ENCODE measurements around the gene PIP5KL1.

The PIP5KL1 gene

GRCh38 chr9:127965953-127966352 lies 35.4 kb upstream of the PIP5KL1 start:
- Histone ChIP-seq H3K4me3 (ENCODE audit: low read length) (no peak overlapping the region), H3K9me3 (replicated peaks; ENCODE audit: insufficient read depth, low read length) (no peaks in the 10 kb centered on the region), H3K9me2 (replicated peaks; ENCODE audit: insufficient read depth, low read length) (no peaks in the 10 kb centered on the region), H3K4me1 (ENCODE audit: low read length) (peaks cover 25% of the 10 kb centered on the region), H3K79me2 (ENCODE audit: low read length) (peaks cover 89% of the 10 kb centered on the region), H3K36me3 (replicated peaks; ENCODE audit: insufficient read depth, low read length) (no peaks in the 10 kb centered on the region), H4K20me1 (ENCODE audit: insufficient read depth, low read length) (no peaks in the 10 kb centered on the region; the same call in 1 of the 2 replicates), H3K27ac (ENCODE audit: low read length) (no peak overlapping the region), H3F3A (ENCODE audit: insufficient read depth, low read length) (peaks cover 16% of the 10 kb centered on the region), H3K9ac (ENCODE audit: low read length) (no peak overlapping the region), H3K27me3 (replicated peaks; ENCODE audit: insufficient read depth, low read length) (no peaks in the 10 kb centered on the region), H2AFZ (ENCODE audit: low read length) (no peak overlapping the region), H3K4me2 (ENCODE audit: low read depth, low read length) (no peak overlapping the region)
- TF ChIP-seq EZH2phosphoT487 (IDR thresholded peaks at IDR 0.05; ENCODE audit: low read length): no peak
- TF ChIP-seq EZH2 (optimal IDR thresholded peaks at IDR 0.05; ENCODE audit: low read depth, low read length): no peak
- no peak for TF ChIP-seq CTCF (IDR thresholded peaks at IDR 0.05; ENCODE audit: low read length)
- no peak for DNase-seq

DNA sequence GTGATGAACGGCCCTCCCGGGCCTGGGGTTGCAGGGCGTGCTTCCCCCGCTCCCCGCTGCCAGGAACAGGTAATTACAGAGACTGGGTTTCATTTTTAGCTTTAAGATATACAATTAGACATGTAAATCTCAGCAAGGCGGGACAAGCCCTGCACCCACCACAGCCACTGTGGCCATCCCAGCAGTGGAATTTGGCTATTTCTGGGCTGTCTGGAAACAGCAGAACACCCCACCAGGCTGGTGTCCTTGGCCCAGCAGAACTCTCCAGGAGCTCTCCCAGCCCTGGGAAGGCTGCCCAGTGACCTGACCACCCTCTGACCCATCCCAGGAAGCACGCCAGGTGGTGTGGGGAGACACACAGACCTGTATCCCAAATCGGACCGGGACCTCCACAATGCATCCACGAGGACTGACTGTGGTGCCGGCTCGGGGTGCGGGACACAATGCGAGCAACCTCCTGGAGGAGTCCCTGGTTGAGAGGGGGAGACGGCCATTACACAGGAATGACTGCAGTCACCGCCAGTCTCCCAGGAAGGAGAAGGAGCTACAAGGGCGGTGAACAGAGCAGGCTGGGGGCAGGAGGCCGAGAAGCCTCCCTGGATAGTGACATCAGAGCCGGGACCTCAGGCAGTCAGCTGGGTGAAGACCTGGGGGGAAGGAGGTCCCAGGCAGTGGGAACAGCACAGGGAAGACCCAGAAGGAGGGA lies 32.9 kb upstream of the PIP5KL1 start:
- H3K4me3 ChIP-seq (ENCODE audit: low read length): no peak overlapping the region
- H3K9me3 ChIP-seq (replicated peaks; ENCODE audit: insufficient read depth, low read length): no peaks in the 10 kb centered on the region
- no peaks in the 10 kb centered on the region for H3F3A ChIP-seq (ENCODE audit: insufficient read depth, low read length)
- H3K79me2 ChIP-seq (ENCODE audit: low read length): peaks cover 97% of the 10 kb centered on the region
- H3K9ac ChIP-seq (ENCODE audit: low read length): no peak overlapping the region
- no peak overlapping the region for H2AFZ ChIP-seq (ENCODE audit: low read length)
- no peaks in the 10 kb centered on the region for H3K27me3 ChIP-seq (replicated peaks; ENCODE audit: insufficient read depth, low read length)
- H4K20me1 ChIP-seq (ENCODE audit: insufficient read depth, low read length): no peaks in the 10 kb centered on the region; the same call in 1 of the 2 replicates
- H3K36me3 ChIP-seq (replicated peaks; ENCODE audit: insufficient read depth, low read length): no peaks in the 10 kb centered on the region
- TF ChIP-seq CTCF (IDR thresholded peaks at IDR 0.05; ENCODE audit: low read length): no peak
- TF ChIP-seq EZH2phosphoT487 (IDR thresholded peaks at IDR 0.05; ENCODE audit: low read length): no peak
- TF ChIP-seq EZH2 (optimal IDR thresholded peaks at IDR 0.05; ENCODE audit: low read depth, low read length): no peak
- H3K4me2 ChIP-seq (ENCODE audit: low read depth, low read length): no peak overlapping the region
- H3K9me2 ChIP-seq (replicated peaks; ENCODE audit: insufficient read depth, low read length): no peaks in the 10 kb centered on the region
- H3K27ac ChIP-seq (ENCODE audit: low read length): no peak overlapping the region
- DNase-seq: no peak
- peaks cover 5% of the 10 kb centered on the region; the same call in 1 of the 2 replicates for H3K4me1 ChIP-seq (ENCODE audit: low read length)

DNA sequence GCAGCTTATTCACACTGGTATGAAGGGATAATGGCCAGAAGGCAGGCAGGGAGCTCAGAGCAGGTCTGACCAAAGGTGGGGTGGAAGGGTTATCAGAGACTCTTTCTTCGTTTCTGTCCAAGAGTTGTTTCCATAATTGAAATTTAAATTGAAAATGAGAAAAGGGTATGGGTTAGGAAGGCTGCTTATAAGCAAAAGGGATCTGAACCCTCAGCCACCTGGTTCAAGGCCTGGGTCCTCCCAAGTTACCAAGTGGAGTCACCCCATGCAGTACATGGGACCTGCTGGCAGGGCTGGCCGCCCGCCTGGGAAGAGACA lies 32.4 kb upstream of the PIP5KL1 start:
- H3K4me3 ChIP-seq (ENCODE audit: low read length): no peak overlapping the region
- TF ChIP-seq EZH2 (optimal IDR thresholded peaks at IDR 0.05; ENCODE audit: low read depth, low read length) (no peak), CTCF (IDR thresholded peaks at IDR 0.05; ENCODE audit: low read length) (no peak), EZH2phosphoT487 (IDR thresholded peaks at IDR 0.05; ENCODE audit: low read length) (no peak)
- DNase-seq: no peak
- H3K4me2 ChIP-seq (ENCODE audit: low read depth, low read length): no peak overlapping the region
- no peaks in the 10 kb centered on the region for H3K4me1 ChIP-seq (ENCODE audit: low read length)
- no peak overlapping the region for H3K9ac ChIP-seq (ENCODE audit: low read length)
- H3F3A ChIP-seq (ENCODE audit: insufficient read depth, low read length): no peaks in the 10 kb centered on the region
- H3K9me3 ChIP-seq (replicated peaks; ENCODE audit: insufficient read depth, low read length): no peaks in the 10 kb centered on the region
- no peak overlapping the region for H2AFZ ChIP-seq (ENCODE audit: low read length)
- H3K27me3 ChIP-seq (replicated peaks; ENCODE audit: insufficient read depth, low read length): no peaks in the 10 kb centered on the region
- H3K9me2 ChIP-seq (replicated peaks; ENCODE audit: insufficient read depth, low read length): no peaks in the 10 kb centered on the region
- H3K36me3 ChIP-seq (replicated peaks; ENCODE audit: insufficient read depth, low read length): no peaks in the 10 kb centered on the region
- no peak overlapping the region for H3K27ac ChIP-seq (ENCODE audit: low read length)
- no peaks in the 10 kb centered on the region; the same call in 1 of the 2 replicates for H4K20me1 ChIP-seq (ENCODE audit: insufficient read depth, low read length)
- H3K79me2 ChIP-seq (ENCODE audit: low read length): peaks cover 97% of the 10 kb centered on the region

Measured in MM.1S (cell line).